Astrocyte (in vitro differentiated cells and primary cell): ENCODE data around the gene OSBP2. TPM values are rescaled to one million over a fixed set of nuclear protein-coding genes. Genes with fewer than 3 reads are reported as not detected.

ENCODE experiments used
- DNase-seq: peaks from one replicate; pipeline ENCODE4 v3.0.0-alpha.2; 2010; ENCODE audit warnings: low read depth
- FAIRE-seq: peaks from 2 replicates; lab custom pipeline; 2011; peaks lifted over from hg19 to GRCh38; lab: Jason Lieb, UNC
- H2AFZ ChIP-seq: 2 replicates; pipeline ENCODE4 v1.6.0; 2012; ENCODE audit warnings: low read depth, low read length, inconsistent platforms
- H3K27ac ChIP-seq: 2 replicates; pipeline ENCODE4 v1.5.1; 2011; ENCODE audit warnings: low read depth, low read length, inconsistent platforms
- H3K27me3 ChIP-seq: 2 replicates; pipeline ENCODE4 v1.6.0; 2011; ENCODE audit warnings: low read length, inconsistent platforms; ENCODE audit not compliant: insufficient read depth
- H3K36me3 ChIP-seq: 2 replicates; pipeline ENCODE4 v1.5.1; 2011; ENCODE audit warnings: low read length, inconsistent platforms; ENCODE audit not compliant: insufficient read depth
- H3K4me1 ChIP-seq: 2 replicates; pipeline ENCODE4 v1.5.1; 2011; ENCODE audit warnings: low read length, inconsistent platforms; ENCODE audit not compliant: insufficient read depth
- H3K4me2 ChIP-seq: 2 replicates; pipeline ENCODE4 v1.6.0; 2012; ENCODE audit warnings: low read length, inconsistent platforms
- H3K4me3 ChIP-seq: 2 replicates; pipeline ENCODE4 v1.5.1; 2011; ENCODE audit warnings: low read depth, mild to moderate bottlenecking, low read length, inconsistent platforms; ENCODE audit not compliant: insufficient read depth
- H3K79me2 ChIP-seq: 2 replicates; pipeline ENCODE4 v1.6.0; 2012; ENCODE audit warnings: mild to moderate bottlenecking, low read length, inconsistent platforms; ENCODE audit not compliant: insufficient read depth
- H3K9ac ChIP-seq: 2 replicates; pipeline ENCODE4 v1.6.0; 2012; ENCODE audit warnings: mild to moderate bottlenecking, low read length, inconsistent platforms
- H3K9me3 ChIP-seq: 2 replicates; pipeline ENCODE4 v1.5.1; 2012; ENCODE audit warnings: low read depth, mild to moderate bottlenecking, low read length, inconsistent platforms; ENCODE audit not compliant: insufficient read depth
- H4K20me1 ChIP-seq: 2 replicates; pipeline ENCODE4 v1.6.0; 2012; ENCODE audit warnings: low read length, inconsistent platforms; ENCODE audit not compliant: insufficient read depth
- H3K27ac Mint-ChIP-seq: one replicate; pipeline ENCODE4 v1.8.0; 2021; ENCODE audit warnings: mild to moderate bottlenecking, mixed read lengths; ENCODE audit not compliant: unreplicated experiment
- H3K27me3 Mint-ChIP-seq: one replicate; pipeline ENCODE4 v1.8.0; 2021; ENCODE audit warnings: low read depth, mixed read lengths; ENCODE audit not compliant: unreplicated experiment
- H3K36me3 Mint-ChIP-seq: one replicate; pipeline ENCODE4 v1.8.0; 2021; ENCODE audit warnings: low read depth, mixed read lengths; ENCODE audit not compliant: unreplicated experiment
- H3K4me1 Mint-ChIP-seq: one replicate; pipeline ENCODE4 v1.8.0; 2021; ENCODE audit warnings: low read depth, mixed read lengths; ENCODE audit not compliant: unreplicated experiment
- H3K4me3 Mint-ChIP-seq: one replicate; pipeline ENCODE4 v1.8.0; 2021; ENCODE audit warnings: mild to moderate bottlenecking, moderate library complexity, mixed read lengths; ENCODE audit not compliant: unreplicated experiment
- H3K9me3 Mint-ChIP-seq: one replicate; pipeline ENCODE4 v1.8.0; 2021; ENCODE audit warnings: mild to moderate bottlenecking, mixed read lengths; ENCODE audit not compliant: unreplicated experiment
- EZH2 ChIP-seq: IDR thresholded peaks from 2 replicates; pipeline ENCODE4 v1.6.1; 2012; ENCODE audit warnings: mild to moderate bottlenecking, low read length, inconsistent platforms; ENCODE audit not compliant: insufficient read depth
- total RNA-seq: library from RNA; stranded (reverse); gene quantifications from 2 replicates; pipeline ENCODE4 v1.2.1, GENCODE V29; 2021
- TF ChIP-seq, protein P1 (sequence below): IDR thresholded peaks from 2 replicates; pipeline ENCODE4 v1.5.1; 2011; ENCODE audit warnings: low read depth, mild to moderate bottlenecking, inconsistent platforms, low read length, moderate library complexity; ENCODE audit not compliant: insufficient read depth

Gene OSBP2
- total RNA-seq, 1 donor from 2014 or later = 0.48 TPM

DNA sequence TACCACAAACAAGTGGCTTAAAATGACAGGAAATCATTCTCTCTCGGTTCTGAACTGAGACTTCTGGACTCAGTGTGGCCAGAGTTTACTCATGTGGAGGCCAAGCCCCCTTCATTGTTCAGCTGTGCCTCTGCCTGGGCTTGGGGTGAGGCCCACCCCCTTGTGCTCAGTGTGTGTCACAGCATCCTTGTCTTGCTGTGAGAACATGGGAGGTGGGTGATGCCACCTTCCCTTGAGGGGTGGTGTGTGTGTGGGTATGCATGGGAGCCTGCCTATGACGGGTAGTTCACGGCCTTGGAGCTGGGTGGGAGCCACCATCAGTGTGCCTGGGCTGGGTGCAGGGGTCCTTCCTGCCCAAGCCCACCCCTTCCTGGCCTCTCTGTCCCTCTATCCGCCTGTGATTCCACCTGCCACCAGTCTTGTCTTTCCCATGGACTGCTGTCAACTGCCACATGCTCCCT, 172.2 kb downstream of the OSBP2 start:
- Histone ChIP-seq H3K36me3 (no peaks in the 10 kb centered on the region), H3K4me3 (no peak overlapping the region), H3K27me3 (no peaks in the 10 kb centered on the region), H3K27ac (no peak overlapping the region), H3K79me2 (no peaks in the 10 kb centered on the region), H2AFZ (no peak overlapping the region), H3K4me2 (no peak overlapping the region), H4K20me1 (no peaks in the 10 kb centered on the region), H3K9me3 (no peaks in the 10 kb centered on the region), H3K4me1 (peaks cover 9% of the 10 kb centered on the region), H3K9ac (no peak overlapping the region)
- Mint-ChIP-seq H3K36me3 (no peaks in the 10 kb centered on the region), H3K4me3 (no peak overlapping the region), H3K27ac (peak overlapping the region; percentile 55), H3K4me1 (peaks cover 9% of the 10 kb centered on the region), H3K27me3 (peaks cover 13% of the 10 kb centered on the region), H3K9me3 (no peaks in the 10 kb centered on the region)
- TF ChIP-seq, protein P1, sequence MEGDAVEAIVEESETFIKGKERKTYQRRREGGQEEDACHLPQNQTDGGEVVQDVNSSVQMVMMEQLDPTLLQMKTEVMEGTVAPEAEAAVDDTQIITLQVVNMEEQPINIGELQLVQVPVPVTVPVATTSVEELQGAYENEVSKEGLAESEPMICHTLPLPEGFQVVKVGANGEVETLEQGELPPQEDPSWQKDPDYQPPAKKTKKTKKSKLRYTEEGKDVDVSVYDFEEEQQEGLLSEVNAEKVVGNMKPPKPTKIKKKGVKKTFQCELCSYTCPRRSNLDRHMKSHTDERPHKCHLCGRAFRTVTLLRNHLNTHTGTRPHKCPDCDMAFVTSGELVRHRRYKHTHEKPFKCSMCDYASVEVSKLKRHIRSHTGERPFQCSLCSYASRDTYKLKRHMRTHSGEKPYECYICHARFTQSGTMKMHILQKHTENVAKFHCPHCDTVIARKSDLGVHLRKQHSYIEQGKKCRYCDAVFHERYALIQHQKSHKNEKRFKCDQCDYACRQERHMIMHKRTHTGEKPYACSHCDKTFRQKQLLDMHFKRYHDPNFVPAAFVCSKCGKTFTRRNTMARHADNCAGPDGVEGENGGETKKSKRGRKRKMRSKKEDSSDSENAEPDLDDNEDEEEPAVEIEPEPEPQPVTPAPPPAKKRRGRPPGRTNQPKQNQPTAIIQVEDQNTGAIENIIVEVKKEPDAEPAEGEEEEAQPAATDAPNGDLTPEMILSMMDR = no peak
- no peak for TF ChIP-seq EZH2
- DNase-seq (no peak), FAIRE-seq (no peak)

DNA sequence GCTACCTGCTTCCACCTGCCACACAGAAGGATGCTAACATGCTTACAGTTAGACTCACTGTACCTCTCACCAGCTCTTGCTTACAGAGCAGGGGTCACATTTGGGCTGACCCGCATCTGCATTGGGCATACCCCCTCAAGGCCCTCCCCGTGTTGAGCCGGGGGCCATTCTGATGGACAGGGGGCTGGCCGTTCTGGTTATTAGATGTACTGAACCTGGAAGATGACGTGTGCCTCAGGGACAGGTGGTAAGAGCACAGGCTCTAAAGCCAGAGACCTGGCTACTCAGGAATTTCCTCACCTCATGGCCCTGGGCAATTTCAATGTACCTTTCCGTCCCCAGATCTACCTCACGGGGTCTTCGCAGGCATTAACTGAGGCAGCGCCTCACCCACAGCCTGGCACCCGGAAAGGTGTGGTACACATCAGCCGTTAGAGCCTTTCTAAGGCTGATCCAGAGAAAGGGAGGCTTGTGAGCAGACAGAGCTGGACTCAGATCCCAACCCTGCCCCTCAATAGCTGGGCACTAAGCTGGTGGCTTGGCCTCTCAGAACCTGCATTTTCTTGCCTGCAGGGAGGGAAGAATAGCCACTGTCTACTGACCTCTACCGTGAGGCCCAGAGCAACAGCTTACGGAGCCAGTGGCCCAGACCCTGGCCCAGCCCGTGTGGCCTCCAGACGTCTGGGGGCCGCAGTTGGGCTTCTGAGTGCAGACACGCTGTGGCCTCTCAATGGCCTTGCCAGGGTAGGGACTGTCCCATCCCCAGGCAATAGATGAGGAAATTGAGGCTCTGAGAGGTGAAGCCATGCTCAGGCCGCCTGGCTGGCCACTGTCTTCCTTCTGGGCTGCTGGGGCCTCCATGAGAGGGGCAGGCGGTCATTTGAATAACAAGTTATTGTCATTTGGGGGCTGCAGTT, 173.3 kb downstream of the OSBP2 start:
- Histone ChIP-seq H3K79me2 (no peaks in the 10 kb centered on the region), H3K27ac (no peak overlapping the region)
- FAIRE-seq = no peak

More for the DNA sequence above, 173.3 kb downstream of the OSBP2 start:
- H3K4me2 ChIP-seq = no peak overlapping the region
- H3K9me3 ChIP-seq = no peaks in the 10 kb centered on the region
- H3K4me3 ChIP-seq = no peak overlapping the region
- no peaks in the 10 kb centered on the region for H3K36me3 ChIP-seq
- H3K27me3 ChIP-seq = no peaks in the 10 kb centered on the region
- Mint-ChIP-seq H3K9me3 (no peaks in the 10 kb centered on the region), H3K27me3 (peaks cover 16% of the 10 kb centered on the region), H3K4me1 (peaks cover 9% of the 10 kb centered on the region), H3K36me3 (no peaks in the 10 kb centered on the region), H3K27ac (no peak overlapping the region), H3K4me3 (no peak overlapping the region)
- no peaks in the 10 kb centered on the region for H4K20me1 ChIP-seq
- no peak overlapping the region for H2AFZ ChIP-seq
- no peak overlapping the region for H3K9ac ChIP-seq
- TF ChIP-seq, protein P1 = no peak
- no peak for TF ChIP-seq EZH2
- no peak for DNase-seq
- peaks cover 9% of the 10 kb centered on the region for H3K4me1 ChIP-seq
